HG03280 (cell line): Measurements from ENCODE around the gene DUSP8.
A peak's percentile ranks its signal among the peaks of the same experiment; 100 is the strongest.
"Not testable (repeated sequence)": the region's sequence is repeated elsewhere in the genome, so short reads cannot be mapped to it uniquely, and the experiment has no call there.

Source experiments
- ATAC-seq: cut with Tn5 transposase; IDR thresholded peaks from one replicate; pipeline ENCODE4 v1.9.1; 2021; ENCODE audit warnings: mild to moderate bottlenecking, moderate library complexity; ENCODE audit not compliant: unreplicated experiment

Gene DUSP8, protein sequence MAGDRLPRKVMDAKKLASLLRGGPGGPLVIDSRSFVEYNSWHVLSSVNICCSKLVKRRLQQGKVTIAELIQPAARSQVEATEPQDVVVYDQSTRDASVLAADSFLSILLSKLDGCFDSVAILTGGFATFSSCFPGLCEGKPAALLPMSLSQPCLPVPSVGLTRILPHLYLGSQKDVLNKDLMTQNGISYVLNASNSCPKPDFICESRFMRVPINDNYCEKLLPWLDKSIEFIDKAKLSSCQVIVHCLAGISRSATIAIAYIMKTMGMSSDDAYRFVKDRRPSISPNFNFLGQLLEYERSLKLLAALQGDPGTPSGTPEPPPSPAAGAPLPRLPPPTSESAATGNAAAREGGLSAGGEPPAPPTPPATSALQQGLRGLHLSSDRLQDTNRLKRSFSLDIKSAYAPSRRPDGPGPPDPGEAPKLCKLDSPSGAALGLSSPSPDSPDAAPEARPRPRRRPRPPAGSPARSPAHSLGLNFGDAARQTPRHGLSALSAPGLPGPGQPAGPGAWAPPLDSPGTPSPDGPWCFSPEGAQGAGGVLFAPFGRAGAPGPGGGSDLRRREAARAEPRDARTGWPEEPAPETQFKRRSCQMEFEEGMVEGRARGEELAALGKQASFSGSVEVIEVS

DNA sequence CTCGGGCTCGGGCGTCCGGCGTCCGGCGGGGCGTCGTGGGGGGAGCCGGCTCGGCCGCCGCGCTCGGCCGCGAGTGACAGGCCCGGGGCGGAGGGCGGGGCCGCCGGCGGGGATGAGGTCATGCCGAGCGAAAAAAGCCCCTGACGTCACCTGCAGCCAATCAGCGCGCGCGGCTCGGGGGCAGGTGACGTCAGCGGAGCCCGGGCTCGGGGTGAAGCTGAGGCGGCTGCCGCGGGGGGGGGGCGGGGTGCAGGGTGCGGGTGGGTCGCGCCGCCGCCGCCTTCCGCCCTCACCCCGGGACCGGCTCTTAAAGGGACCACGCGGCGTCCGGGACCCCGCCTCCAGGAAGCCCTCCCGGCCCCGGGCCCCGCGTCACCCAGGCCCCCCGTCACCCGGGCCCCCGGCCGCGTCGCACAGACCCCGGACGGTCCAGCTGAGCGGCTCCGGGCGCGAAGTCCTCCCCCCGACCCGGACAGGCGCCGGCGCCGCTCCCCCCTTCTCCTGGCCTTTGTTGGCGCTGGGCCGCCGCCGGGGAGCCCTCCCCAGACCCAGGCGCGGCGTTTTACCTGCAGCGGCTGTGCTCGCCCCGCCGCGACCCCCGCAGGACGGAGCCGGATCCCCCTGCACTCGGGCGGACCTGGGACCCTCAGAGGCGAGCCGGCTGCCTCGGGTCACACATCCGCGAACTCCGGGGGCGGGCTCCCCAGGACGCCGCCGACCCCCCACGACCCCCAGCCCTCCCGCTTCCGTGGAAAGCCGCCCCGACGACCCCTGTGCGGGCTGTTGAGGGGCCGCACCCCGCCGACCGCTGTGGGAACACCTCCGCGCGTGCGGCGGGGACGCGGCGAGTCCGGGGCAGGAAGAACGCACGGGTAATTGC lies at the start of gene DUSP8:
Gene DUSP8, minus strand, starts transcription at position 75 of the 880 bp plus-strand sequence. CDS start 6,445 bp downstream, outside the sequence.
- peak; percentile 62 for ATAC-seq

DNA sequence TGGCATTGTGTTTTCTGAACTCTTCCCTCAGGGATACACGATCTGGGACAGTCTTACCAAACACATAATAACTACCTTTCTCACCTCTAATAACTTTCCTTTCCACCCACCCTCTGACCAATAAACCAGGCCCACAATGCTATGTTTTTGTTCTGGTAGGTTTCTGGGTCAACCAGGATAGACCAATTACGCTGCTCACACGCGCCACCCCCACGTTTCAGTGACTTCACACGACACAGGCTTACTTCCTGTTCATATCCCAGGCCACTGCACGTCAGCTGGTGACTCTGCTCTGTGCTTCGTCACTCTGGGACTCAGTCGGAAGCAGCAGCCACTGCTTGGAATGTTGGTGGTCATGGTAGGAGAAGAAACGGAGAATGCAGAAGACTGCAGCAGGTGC lies 47.4 kb upstream of the DUSP8 start:
- ATAC-seq = no peak

DNA sequence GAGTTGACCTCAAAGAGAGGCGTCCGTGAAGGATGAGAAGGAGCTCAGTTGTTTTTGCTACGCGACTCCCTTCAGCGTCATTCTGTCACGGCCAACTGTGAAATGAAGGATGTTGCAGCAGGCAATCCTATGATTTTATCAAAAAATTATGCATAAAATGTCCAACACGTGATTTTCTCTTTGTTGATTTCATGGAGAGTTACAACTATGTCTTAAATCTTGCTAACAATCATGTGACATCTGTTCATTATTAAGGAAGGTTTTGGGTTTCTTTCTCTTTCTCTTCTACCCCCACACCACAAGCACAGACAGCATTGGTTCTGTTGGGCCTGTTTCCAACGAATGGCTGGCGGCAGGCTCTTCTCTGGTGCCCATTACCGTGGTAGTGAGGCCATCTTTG lies 46.2 kb upstream of the DUSP8 start:
- ATAC-seq = no peak

DNA sequence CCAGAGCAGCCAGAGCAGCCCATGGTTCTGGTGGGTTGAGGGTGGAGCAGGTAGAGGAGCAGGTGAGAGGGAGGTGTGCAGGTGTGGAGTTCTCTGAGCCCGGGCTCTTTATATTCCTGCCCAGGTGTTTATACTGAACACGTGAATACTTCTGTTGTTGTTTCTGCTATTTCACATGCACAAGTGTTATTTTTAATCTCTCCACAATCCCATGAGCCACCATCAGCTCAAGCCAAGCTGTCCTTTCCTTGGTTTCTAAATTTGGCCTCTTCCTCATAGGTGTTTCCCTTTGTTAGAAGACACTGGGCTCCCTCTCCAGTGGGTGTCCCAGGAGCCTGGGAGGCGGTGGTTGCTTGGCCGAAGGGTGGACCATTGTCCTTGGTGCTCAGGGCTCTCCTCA lies 36.3 kb upstream of the DUSP8 start, which contains the start of gene KRTAP5-3:
Gene KRTAP5-3, minus strand, starts transcription at position 101 of the 400 bp plus-strand sequence. Its CDS starts 78 bp downstream, at position 23.
- ATAC-seq = no peak

DNA sequence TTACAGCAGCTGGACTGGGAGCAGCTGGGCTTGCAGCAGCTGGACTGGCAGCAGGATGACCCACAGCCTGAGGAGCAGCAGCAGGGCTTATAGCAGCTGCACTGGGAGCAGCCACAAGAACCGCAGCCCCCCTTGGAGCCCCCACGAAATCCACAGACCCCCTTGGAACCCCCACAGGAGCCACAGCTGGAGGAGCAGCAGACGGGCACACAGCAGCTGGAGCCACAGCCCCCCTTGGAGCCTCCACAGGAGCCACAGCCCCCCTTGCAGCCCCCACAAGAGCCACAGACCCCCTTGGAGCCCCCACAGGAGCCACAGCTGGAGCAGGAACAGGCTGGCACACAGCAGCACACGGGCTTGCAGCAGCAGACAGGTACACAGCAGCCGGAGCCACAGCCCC lies 35.8 kb upstream of the DUSP8 start:
- not testable (repeated sequence) for ATAC-seq

DNA sequence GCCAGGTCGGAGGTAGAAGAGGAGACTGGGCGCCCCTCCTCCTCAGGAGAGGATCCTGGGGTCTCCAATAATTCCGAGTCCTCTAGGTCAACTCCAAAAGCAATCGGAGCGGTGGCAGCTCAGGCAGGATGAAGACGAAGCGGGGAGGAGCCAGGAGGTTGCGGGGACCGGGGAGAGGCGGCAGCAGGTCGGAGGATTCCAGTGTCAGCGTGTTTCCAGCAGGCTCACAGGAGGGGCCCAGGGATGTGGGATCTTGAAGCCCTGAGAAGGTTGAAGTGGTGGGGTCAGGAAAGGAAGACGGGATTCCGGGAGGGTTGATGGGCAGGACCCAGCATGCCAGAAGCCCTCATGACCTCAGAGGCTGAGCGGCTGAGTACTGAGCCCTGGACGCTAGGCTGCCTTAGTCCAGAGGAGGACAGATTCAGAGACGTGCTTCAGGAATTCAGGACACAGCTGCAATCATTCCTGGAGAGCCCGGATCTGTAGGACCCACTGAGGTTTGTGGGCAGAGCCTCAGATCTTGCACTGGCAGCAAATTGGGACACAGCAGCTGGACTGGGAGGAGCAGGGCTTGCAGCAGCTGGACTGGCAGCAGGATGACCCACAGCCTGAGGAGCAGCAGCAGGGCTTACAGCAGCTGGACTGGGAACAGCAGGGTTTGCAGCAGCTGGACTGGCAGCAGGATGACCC lies 35.2 kb upstream of the DUSP8 start:
- not testable (repeated sequence) for ATAC-seq

DNA sequence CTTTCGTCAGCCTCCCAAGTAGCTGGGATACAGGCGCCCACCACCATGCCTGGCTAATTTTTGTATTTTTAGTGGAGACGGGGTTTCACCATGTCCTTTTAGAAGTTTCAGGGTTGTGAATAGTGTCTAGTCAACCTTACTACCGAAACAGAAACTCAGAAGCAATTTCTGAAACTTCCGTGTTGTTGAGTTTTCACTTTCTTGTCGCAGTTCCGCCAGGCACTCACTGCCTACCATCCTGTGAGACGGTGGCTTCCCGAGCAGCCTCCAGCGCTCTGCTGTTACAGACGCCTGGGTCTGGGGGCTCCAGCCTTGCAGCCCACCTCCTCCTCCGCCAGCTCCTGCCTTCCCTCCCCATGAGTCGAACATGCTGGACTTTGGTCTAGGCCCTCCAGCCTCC lies 33.9 kb upstream of the DUSP8 start:
- not testable (repeated sequence) for ATAC-seq

DNA sequence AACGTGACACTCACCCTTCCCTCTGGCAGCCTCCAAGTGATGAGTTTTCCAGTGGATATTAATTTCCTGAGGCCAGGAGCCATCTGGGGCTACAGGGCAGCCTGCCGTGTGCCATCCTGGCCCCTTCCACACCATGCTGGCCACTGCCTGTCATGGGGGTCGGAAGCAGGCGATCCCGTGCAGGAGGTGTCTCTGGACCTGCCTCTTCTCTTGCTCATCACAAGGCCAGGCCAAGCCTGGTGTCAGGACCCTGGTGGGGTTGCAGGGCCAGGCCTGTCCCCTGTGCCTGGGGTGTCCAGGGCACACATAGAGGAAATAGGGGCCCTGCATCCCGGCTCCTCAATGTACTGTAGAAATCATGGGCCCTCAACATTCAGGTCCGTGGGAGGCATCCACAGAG lies 32.6 kb upstream of the DUSP8 start:
- ATAC-seq = no peak

DNA sequence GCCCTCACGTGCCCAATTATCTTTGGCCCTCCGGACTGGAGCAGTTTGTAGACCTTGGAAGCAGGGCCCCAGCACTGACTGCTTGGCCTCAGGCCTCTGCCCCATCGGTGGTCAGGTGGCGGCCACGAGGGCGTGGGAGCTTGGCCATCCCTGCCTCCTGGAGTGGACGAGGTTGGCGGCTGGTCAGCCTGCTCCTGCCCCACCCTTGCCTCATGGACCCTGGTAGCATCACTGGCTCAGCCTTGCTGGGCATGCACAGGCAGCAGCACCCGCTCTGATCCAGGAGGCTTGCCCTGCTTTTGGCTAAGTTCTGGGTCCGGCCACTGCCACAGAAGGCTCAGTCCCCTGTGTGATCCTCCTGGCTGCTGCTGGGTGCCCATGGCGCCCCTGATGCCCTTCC lies 32.1 kb upstream of the DUSP8 start:
- ATAC-seq = no peak

DNA sequence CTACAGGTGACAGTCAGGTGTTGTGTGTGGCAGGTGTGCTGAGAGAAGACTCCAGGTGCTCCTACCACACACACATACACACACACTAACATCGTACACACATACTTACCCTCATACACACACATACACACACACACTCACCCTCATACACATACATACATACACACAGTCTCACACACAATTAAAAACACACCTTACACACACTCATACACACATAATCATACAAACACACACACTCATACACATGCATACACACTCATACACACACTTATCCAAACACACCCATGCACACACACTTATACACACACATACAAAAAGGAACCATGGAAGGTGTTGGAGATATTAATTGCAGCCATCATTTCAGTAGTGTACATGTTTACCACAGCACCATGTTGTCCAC lies 31.6 kb upstream of the DUSP8 start:
- no peak for ATAC-seq

DNA sequence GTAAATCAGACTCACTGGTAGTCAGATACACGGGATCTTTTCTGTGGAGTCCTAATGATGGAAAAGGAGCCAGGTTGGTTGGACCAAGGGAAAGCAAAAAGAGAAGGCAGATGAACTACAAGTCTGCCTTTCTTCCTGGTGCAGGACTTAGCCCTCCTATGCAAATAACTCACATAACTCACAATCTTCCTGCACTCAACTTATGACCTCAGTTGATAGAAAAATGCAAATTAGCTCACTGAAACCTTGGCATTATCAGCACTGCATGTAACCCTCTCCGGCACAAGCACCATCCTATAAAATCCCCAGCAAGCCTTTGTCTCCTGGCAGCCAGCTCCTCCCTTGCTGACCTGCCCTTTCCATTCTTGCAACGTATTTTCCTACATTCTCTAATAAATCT lies 29.6 kb upstream of the DUSP8 start:
- ATAC-seq = not testable (repeated sequence)

DNA sequence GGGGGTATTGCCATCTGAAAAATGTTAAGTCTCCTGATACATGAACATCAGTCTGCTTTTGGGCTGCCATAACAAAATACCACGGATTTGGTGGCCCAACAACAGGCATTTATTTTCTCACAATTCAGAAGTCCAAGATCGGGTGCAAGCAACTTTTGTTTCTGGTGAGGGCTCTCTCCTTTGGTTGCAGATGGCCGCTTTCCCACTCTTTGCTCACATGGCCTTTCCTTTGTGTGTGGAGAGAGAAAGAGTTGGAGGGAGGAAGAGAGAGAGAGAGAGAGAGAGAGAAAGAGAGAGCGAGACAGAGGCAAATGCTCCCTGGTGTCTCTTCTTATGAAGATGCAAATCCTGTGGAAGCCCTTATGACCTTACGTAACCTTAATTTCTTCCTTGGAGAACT lies 28.6 kb upstream of the DUSP8 start:
- no peak for ATAC-seq

DNA sequence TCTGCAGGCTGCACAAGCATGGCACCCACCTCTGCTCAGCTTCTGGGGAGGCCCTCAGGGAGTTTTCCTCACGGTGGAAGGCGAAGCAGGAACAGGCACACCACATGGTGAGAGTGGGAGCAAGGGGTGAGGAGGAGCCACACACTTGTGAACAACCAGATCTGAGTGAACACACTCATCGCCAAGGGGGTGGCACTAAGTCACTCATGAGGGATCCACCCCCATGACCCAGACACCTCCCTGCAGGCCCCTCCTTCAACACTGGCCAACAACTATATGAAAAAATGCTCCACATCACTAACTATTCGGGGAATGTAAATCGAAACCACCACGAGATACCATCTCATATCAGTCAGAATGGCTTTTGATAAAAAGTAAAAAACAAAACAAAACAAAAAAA lies 26.7 kb upstream of the DUSP8 start:
- no peak for ATAC-seq

DNA sequence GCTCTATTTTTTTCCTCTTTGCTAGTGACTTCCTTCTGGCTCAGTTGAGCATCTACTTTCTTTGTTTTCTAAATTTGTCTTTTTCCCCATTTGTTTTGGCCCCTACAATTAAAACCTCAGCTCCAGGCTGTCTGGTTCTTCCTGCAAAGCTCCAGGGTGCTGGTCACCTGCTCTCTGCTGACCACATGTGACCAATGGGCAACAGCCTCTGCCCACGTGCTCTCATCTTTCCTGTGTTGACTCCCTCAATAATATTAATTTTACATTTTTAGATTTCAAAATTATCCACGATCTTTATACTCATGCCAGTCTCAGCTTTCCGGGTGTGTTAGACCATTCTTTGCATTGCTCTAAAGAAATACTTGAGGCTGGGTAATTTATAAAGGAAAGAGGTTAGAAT lies 26.3 kb upstream of the DUSP8 start:
- not testable (repeated sequence) for ATAC-seq

DNA sequence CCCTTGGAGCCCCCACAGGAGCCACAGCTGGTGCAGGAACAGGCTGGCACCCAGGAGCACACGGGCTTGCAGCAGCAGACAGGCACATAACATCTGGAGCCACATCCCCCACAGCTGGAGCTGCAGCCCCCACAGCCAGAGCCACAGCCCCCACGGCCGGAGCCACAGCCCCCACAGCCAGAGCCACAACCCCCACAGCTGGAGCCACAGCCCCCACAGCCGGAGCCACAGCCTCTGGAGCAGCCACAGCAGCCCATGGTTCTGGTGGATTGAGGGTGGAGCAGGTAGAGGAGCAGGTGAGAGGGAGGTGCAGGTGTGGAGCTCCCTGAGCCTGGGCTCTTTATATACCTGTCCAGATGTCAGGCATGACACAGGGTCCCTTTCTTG lies 25.9 kb upstream of the DUSP8 start, which contains the start of gene KRTAP5-2:
Gene KRTAP5-2, minus strand, starts transcription at position 301 of the 387 bp plus-strand sequence. Its CDS starts 44 bp downstream, at position 257.
- no peak for ATAC-seq

DNA sequence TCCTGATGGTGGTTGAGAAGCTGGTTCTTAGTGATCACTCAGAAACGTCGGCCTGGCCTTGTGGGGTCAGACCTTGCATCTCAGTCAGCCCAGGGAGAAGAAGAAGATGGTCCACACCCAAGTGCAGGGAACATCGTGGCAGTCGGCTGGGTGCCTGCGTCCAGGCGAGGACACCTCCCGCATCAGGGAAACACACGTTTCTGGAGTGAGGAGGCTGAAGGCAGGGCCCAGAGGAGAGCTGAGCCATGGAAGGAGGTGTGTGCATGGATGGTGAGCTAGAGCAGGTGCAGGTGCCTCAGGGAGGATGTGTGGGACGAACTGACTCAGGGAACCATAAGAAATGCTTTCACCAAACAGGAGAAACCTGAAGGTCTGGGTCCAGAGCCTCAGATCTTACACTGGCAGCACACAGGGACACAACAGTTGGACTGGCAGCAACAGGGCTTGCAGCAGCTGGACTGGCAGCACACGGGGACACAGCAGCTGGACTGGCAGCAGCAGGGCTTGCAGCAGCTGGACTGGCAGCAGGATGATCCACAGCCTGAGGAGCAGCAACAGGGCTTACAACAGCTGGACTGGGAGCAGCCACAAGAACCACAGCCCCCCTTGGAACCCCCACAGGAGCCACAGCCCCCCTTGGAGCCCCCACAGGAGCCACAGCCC lies 25.4 kb upstream of the DUSP8 start:
- no peak for ATAC-seq

DNA sequence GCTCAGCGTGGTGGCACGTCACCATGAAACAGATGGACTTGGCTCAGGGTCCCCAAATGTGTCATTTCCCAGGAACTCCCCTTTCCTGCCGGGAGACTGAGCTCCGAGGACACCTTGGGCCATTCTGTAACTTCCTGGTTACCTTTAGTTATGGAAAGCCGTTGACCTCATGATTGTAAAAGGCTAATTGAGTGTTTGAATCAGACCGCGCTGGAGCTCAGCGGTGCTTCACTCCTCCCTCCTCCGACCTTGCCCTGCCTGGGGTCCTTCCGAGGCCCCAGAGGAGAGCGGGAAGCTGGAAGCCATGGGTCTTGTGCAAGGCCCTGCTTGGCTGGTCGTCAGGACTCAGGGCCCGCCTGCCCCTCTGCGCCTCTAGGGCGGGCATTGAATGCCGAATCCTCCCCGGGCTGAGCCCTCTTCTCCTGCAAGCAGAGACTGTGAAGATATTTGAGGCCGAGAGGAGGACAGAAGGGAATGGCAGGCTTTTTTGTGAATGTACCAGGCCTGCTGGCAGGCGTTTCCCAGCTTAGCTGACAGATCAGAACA lies 24.6 kb upstream of the DUSP8 start:
- not testable (repeated sequence) for ATAC-seq

DNA sequence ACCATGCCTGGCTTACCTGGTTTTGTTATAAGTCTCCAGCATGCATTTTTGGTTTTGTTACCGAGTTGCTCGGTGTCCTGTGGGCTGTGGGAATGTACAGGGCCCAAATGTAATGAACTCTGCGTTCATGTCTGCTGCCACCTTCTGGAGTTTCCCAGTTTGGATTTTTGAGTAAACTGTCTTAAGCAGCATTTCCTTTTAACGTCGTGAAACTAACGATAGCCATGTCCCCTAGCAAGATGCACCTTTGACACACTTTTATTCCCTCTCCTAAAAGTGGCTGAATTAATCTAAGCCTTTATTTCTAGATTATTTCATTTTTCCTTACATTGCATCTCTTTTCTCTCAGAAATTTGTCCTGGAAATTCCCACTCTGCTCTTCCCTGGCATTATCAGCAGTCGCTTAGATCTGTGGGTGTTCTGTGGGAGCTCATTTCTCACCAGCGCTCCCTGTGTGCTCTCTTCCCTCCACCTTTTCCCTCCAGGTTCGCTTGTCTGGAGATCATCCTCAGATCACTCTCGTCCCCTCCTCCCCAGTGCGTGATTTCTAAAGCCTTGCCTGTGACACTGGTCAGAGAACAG lies 24.0 kb upstream of the DUSP8 start:
- not testable (repeated sequence) for ATAC-seq

DNA sequence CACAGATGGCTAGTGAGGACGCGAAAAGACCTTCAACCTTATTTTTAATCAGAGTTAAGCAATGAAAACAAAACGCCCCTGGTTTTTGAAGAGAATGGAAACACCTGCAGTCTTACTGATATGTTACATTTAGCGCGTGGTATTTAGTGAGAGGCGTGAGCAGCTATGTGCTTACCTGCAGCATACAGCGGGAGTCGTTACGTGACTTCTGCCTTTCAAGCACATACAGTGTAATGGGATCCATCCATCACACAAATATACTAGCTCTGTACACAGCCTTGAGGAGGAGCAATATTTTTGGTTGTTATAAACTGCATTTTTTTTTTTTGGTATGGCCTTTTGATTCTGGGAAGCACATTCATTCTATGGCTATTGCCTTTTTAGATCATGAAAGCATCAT lies 20.6 kb upstream of the DUSP8 start:
- ATAC-seq = no peak
